Stimulated activated CD8-positive, alpha-beta memory T cell treated with anti-CD3 and anti-CD28 coated beads, Interleukin-12 subunit alpha, Interleukin-12 subunit beta, amount 100 ng/mL, for 4 hours (primary cell): ENCODE results near the gene DEUP1.

ENCODE experiments used
- DNase-seq: peaks from one replicate; pipeline ENCODE4 v3.0.0-alpha.2; 2020; ENCODE audit warnings: low read depth

The DEUP1 gene

DNA sequence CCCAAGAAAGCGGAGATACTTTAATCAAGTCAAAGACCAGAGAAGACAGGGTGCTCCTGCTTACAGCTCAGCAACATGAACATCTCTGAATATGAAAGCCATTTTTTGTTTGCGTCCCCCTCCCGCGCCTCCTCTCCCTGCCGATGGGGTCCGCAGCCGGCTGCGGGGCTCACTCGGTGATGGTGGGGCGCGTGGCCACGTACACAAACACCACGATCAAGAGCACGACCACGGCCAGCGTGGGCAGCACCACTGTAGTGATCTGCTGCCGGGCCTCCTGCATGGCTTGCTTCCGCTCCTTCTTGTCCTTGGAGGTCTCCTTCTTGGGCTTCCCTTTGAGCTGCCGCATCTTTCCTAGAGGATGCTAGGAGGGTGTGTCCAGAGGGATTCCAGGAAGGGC lies 148.3 kb downstream of the DEUP1 start:
- DNase-seq, result no peak

GRCh38 chr11:93480256-93480655 lies 149.7 kb downstream of the DEUP1 start:
- DNase-seq, result no peak

DNA sequence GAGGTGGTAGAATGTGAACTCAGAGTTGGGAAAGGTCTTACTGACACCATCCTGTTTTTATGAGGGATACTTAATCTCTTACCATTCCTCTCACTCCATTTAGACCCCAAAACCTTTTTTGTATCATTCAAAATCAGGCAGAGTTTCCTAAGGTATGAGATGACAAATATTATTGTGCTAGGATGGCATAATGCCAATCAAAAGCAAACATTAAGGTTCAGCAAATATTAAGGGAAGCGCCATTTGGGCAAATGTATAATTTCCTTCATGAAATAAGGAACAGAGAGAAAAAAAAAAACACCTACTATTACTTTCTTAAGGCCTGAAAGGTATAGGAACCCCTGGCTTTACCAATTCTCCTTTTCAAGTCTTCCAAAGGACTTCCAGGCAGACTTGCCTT lies 150.2 kb downstream of the DEUP1 start:
- DNase-seq, result no peak

- DNase-seq, result no peak
Measured at GRCh38 chr11:93481279-93481678, 150.7 kb downstream of the DEUP1 start.

DNA sequence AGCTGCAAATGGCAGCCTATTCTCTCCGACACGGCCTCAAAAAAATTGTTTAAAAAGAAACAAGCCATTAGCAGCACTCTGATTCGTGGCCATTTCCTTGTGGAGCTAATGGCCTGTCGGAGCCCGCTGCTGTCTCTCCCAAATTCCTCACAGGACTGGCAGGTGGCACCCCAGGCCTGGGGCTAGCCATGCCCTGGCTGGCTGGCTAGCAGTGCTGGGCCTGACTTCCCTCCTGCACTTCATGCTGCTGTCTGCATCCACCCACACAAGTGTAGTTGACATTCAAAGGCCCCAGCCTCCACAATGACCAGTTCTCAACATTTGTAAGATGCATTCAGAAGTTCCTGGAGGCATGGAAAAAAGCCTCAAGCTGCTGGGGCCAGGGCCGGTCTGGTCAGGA lies 151.2 kb downstream of the DEUP1 start:
- no peak for DNase-seq

- no peak for DNase-seq
Measured at GRCh38 chr11:93482556-93482955, 152.0 kb downstream of the DEUP1 start.

DNA sequence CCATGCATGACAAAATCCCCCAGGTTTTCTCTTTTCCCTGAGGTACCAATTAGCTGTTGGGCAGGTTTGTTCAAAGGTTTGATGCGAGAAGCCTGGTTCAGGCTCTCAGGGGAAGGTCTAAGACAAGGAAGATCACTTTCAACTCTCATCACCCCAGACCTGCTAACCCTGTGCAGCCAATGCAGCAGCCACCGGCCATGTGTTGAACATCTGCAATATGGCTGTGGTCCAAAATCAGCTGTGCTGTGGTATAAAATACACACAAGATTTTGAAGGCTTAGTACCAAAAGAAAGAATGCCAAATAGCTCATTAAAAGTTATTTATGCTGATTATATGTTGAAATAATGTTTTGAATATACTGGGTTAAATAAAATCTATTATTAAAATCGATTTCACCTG lies 154.2 kb downstream of the DEUP1 start:
- DNase-seq, result no peak

GRCh38 chr11:93485983-93486382 lies 155.4 kb downstream of the DEUP1 start:
- no peak for DNase-seq

GRCh38 chr11:93487032-93487483 lies 156.5 kb downstream of the DEUP1 start:
- no peak for DNase-seq
